ENCODE measurements around the gene OR8J3. TPM values are rescaled to one million over a fixed set of nuclear protein-coding genes. Genes with fewer than 3 reads are reported as not detected.

OR8J3 gene
- total and polyA plus RNA-seq, 2 of the 13 experiments (the other 11 are each of a cell fraction or from before 2014, with no cell fraction given): not detected

GRCh38 chr11:56163804-56164203 lies 23.8 kb upstream of the OR8J3 start:
- POLR2A ChIA-PET: no interaction called here
- no peaks in the 10 kb centered on the region for H4K20me1 ChIP-seq (ENCODE audit: insufficient read depth, low read length)

GRCh38 chr11:56160217-56160616 lies 20.2 kb upstream of the OR8J3 start, which contains the start of gene OR8K5:
OR8K5 (minus strand) TSS chr11:56160317; CDS start chr11:56160317, 0 bp downstream.
- TF ChIP-seq ATF2 (CRISPR knock-in tag; IDR thresholded peaks at IDR 0.05): no peak
- no peaks in the 10 kb centered on the region for H3K36me3 ChIP-seq (replicated peaks in 1 of 2; ENCODE audit: control insufficient read depth in 1 of 2, insufficient read depth in 2 of 2, low read length in 2 of 2)
- intact Hi-C loops (cut with micrococcal nuclease; ENCODE audit: unreplicated experiment): no loop called here
- ChIA-PET POLR2A (no interaction called here), CTCF (ENCODE audit: low intra/inter-chr PET ratio, low total read pairs) (no interaction called here)
- no peaks in the 10 kb centered on the region for H3K27me3 ChIP-seq (ENCODE audit: control insufficient read depth in 1 of 2, insufficient read depth in 2 of 2, low read length in 2 of 2)
- no TSS peak for BruUV-seq (replicated peaks)
- H3K4me1 ChIP-seq (ENCODE audit: insufficient read depth, low read length): no peaks in the 10 kb centered on the region
- no peak within 1 kb of the TSS for H3K9ac ChIP-seq (ENCODE audit: insufficient read depth, low read depth, low read length)
- in situ Hi-C loops (cut with HindIII; ENCODE audit: extremely low pct_ligation_motif_present, low pct_unique_long_range_greater_than_20kb): no loop called here
- no peak within 1 kb of the TSS for H2AFZ ChIP-seq (ENCODE audit: low read length)
- no peak within 1 kb of the TSS for H3K4me2 ChIP-seq (ENCODE audit: low read depth, low read length)
- ATAC-seq: no peak
- peaks cover 49% of the 10 kb centered on the region for H3K9me3 ChIP-seq (ENCODE audit: low read length)
- DNase-seq (ENCODE audit: low spot score): no peak
- no peaks in the 10 kb centered on the region for H3K79me2 ChIP-seq (ENCODE audit: insufficient read depth, low read length)
- H3K27ac ChIP-seq (ENCODE audit: extremely low read length, insufficient read depth, low read length): no peak within 1 kb of the TSS
- WGBS (ENCODE audit: low lambda C conversion rate): under 1% methylated on average over 3 of the region's 3 CpGs
- no peak within 1 kb of the TSS for H3K4me3 ChIP-seq (replicated peaks in 1 of 3; ENCODE audit: insufficient read depth in 1 of 3, low read depth in 2 of 3, low read length in 3 of 3)
- no peak for FAIRE-seq
- H4K20me1 ChIP-seq (ENCODE audit: insufficient read depth, low read length): no peaks in the 10 kb centered on the region

More at GRCh38 chr11:56163804-56164203, 23.8 kb upstream of the OR8J3 start:
- no peak for DNase-seq (ENCODE audit: low spot score)
- Histone ChIP-seq H3K36me3 (replicated peaks in 1 of 2; ENCODE audit: control insufficient read depth in 1 of 2, insufficient read depth in 2 of 2, low read length in 2 of 2) (no peaks in the 10 kb centered on the region), H3K4me3 (replicated peaks in 1 of 3; ENCODE audit: insufficient read depth in 1 of 3, low read depth in 2 of 3, low read length in 3 of 3) (no peak overlapping the region), H3K4me2 (ENCODE audit: low read depth, low read length) (no peak overlapping the region), H3K9me3 (ENCODE audit: low read length) (peaks cover 41% of the 10 kb centered on the region), H3K4me1 (ENCODE audit: insufficient read depth, low read length) (no peaks in the 10 kb centered on the region), H2AFZ (ENCODE audit: low read length) (no peak overlapping the region), H3K9ac (ENCODE audit: insufficient read depth, low read depth, low read length) (no peak overlapping the region), H3K27ac (ENCODE audit: extremely low read length, insufficient read depth, low read length) (no peak overlapping the region), H3K27me3 (ENCODE audit: control insufficient read depth in 1 of 2, insufficient read depth in 2 of 2, low read length in 2 of 2) (no peaks in the 10 kb centered on the region), H3K79me2 (ENCODE audit: insufficient read depth, low read length) (no peaks in the 10 kb centered on the region)
- BruUV-seq (replicated peaks): no TSS peak
- CTCF ChIA-PET (ENCODE audit: low intra/inter-chr PET ratio, low total read pairs): no interaction called here
- WGBS (ENCODE audit: low lambda C conversion rate): 33% methylated on average over 3 of the region's 3 CpGs
- in situ Hi-C loops (cut with HindIII; ENCODE audit: extremely low pct_ligation_motif_present, low pct_unique_long_range_greater_than_20kb): no loop called here
- ATAC-seq: no peak
- FAIRE-seq: no peak
- intact Hi-C loops (cut with micrococcal nuclease; ENCODE audit: unreplicated experiment): no loop called here
- peak; percentile 94 to 96 for TF ChIP-seq MAFK (conservative IDR thresholded peaks at IDR 0.05 in 1 of 2, IDR thresholded peaks at IDR 0.05 in 1 of 2; ENCODE audit: low read length in 2 of 2)
- no peak for TF ChIP-seq ZGPAT (CRISPR knock-in tag; IDR thresholded peaks at IDR 0.05)
- TF ChIP-seq MAFF (IDR thresholded peaks at IDR 0.05; ENCODE audit: low read depth, low read length): peak; percentile 95
- TF ChIP-seq ZNF274 (CRISPR knock-in tag; IDR thresholded peaks at IDR 0.05): no peak
- TF ChIP-seq ZNF552 (CRISPR knock-in tag; IDR thresholded peaks at IDR 0.05; ENCODE audit: borderline replicate concordance): no peak

All from HepG2 (cell line).